Loucy (cell line): ENCODE results near the gene SUPT5H.

Experiments
- CTCF ChIP-seq: fragments of 200-600 bp; sonication (generic); conservative IDR thresholded peaks from 2 replicates; pipeline ENCODE4 v1.5.1; 2014; ENCODE audit warnings: mild to moderate bottlenecking, antibody characterized with exemption, low read length
- EZH2phosphoT487 ChIP-seq: fragments of 200-600 bp; IDR thresholded peaks from 2 replicates; pipeline ENCODE4 v1.6.1; 2018; ENCODE audit warnings: antibody characterized with exemption, mild to moderate bottlenecking, moderate library complexity, borderline replicate concordance

DNA sequence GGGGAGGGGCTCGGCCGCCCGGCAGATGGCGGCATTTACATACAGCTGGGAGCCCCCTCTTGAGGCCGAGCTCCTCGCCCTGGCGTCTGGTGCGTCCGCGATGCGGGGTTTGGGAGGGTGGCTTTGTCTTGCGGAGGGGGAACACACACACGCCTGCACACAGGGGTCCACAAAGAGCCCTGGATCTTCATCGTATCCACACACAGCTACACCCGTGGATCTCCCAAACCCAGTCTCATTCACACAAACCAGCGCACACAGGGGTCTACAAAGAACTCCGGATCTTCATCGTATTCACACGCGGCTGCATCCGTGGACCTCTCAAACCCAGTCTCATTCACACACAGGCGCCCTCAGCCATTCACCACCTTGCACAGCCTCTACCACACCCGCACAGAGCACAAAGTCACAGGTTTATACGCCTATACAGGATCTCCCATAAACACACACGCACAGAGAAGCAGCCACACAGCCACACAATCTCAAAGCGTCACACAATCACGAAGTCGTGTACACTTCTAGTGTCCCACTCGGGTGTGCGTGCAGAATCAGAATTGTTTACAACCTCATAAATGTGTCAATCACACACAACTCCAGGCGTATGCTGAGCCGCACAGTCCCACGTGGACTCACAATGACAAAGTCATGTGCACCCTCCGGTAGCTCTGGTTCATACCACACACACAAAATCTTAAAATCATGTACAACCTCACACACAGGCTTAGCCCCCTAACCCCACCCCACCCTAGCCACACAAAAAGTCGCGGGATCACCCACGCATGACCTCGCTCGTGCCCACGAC, 52.8 kb downstream of the SUPT5H start:
- TF ChIP-seq CTCF, result peak; percentile 53
- no peak for TF ChIP-seq EZH2phosphoT487
